Body of pancreas (tissue), 4 donors: ENCODE data around the gene DAGLB.
"Not testable (repeated sequence)": the region's sequence is repeated elsewhere in the genome, so short reads cannot be mapped to it uniquely, and the experiment has no call there.

Experiments
- CTCF ChIP-seq, 7 experiments: fragments of 450-650 bp in 4 of 7; fragments of 200-600 bp in 3 of 7; sonication (generic) in 3 of 7; IDR thresholded peaks; one replicate each; pipeline ENCODE4 v1.5.1; 2016 to 2019; ENCODE audit warnings: antibody characterized with exemption in 7 of 7
- POLR2A ChIP-seq, 3 donors: fragments of 450-650 bp; IDR thresholded peaks; one replicate each; pipeline ENCODE4 v1.6.1; 2016; ENCODE audit warnings: antibody characterized with exemption in 3 of 3, mild to moderate bottlenecking in 2 of 3

- TF ChIP-seq CTCF, POLR2A (IDR thresholded peaks at IDR 0.05): not testable (repeated sequence)
Measured at GRCh38 chr7:6397759-6398495, 49.8 kb downstream of the DAGLB start.
